ENCODE data around the gene PPFIA4. TPM values are rescaled to one million over a fixed set of nuclear protein-coding genes. Genes with fewer than 3 reads are reported as not detected.

Gene PPFIA4
- total and polyA plus RNA-seq, 9 of the 15 experiments (the other 6 are each of a cell fraction or from before 2014, with no cell fraction given), result 0.07 to 12.0 (median 0.70) TPM

- TF ChIP-seq ZNF140 (CRISPR knock-in tag; IDR thresholded peaks at IDR 0.05) (no peak), RBBP5 (IDR thresholded peaks at IDR 0.05; ENCODE audit: borderline replicate concordance, insufficient read depth, low read length, poor library complexity, severe bottlenecking) (peak; percentile 25), ZNF263 (CRISPR knock-in tag; IDR thresholded peaks at IDR 0.05; ENCODE audit: borderline replicate concordance) (0 out of 2 replicates have a peak, but pooled peaks have one; percentile 31), RNF219 (CRISPR knock-in tag; IDR thresholded peaks at IDR 0.05) (no peak), SPI1 (IDR thresholded peaks at IDR 0.05; ENCODE audit: borderline replicate concordance, low read depth, low read length) (peak; percentile 42; the same call in 1 of the 2 replicates), RAD21 (CRISPR knock-in tag; conservative IDR thresholded peaks at IDR 0.05 in 1 of 2, IDR thresholded peaks at IDR 0.05 in 1 of 2) (peak; percentile 25 to 66; a peak in 2 of 4 replicates), SMC3 (conservative IDR thresholded peaks at IDR 0.05; ENCODE audit: insufficient read depth, low read depth, low read length) (peak; percentile 33; the same call in 1 of the 2 replicates), CTCF (IDR thresholded peaks at IDR 0.05 in 2 of 3, conservative IDR thresholded peaks at IDR 0.05 in 1 of 3; ENCODE audit: insufficient read depth in 2 of 3, low read depth in 1 of 3, low read length in 3 of 3) (peak; percentile 81 to 96 (median 86)), ESRRA (IDR thresholded peaks at IDR 0.05; ENCODE audit: borderline replicate concordance, low read depth) (0 out of 2 replicates have a peak, but pooled peaks have one; percentile 72), HLTF (IDR thresholded peaks at IDR 0.05) (no peak), CBFB (CRISPR knock-in tag; IDR thresholded peaks at IDR 0.05) (0 out of 2 replicates have a peak, but pooled peaks have one; percentile 32), HSF4 (CRISPR knock-in tag; IDR thresholded peaks at IDR 0.05; ENCODE audit: borderline replicate concordance) (no peak), EGR1 (conservative IDR thresholded peaks at IDR 0.05) (peak; percentile 29; the same call in 1 of the 2 replicates)
- intact Hi-C loops (cut with micrococcal nuclease), result no loop called here
- Histone ChIP-seq H3K4me3 (no peak overlapping the region), H3K36me3 (ENCODE audit: control insufficient read depth, insufficient read depth, low read length) (no peaks in the 10 kb centered on the region), H3K9me1 (ENCODE audit: control insufficient read depth, insufficient read depth, low read length) (no peaks in the 10 kb centered on the region), H3K79me2 (ENCODE audit: control insufficient read depth, insufficient read depth, low read length) (no peaks in the 10 kb centered on the region), H3K9me3 (replicated peaks; ENCODE audit: control insufficient read depth, insufficient read depth, low read depth, low read length) (no peaks in the 10 kb centered on the region), H4K20me1 (replicated peaks; ENCODE audit: control insufficient read depth, insufficient read depth, low read length) (peaks cover 13% of the 10 kb centered on the region), H3K27me3 (ENCODE audit: control insufficient read depth in 2 of 2, insufficient read depth in 2 of 2, low read length in 2 of 2) (peaks cover 46 to 72% of the 10 kb centered on the region in 2 experiments), H3K9ac (ENCODE audit: insufficient read depth in 1 of 2, low read depth in 2 of 2, low read length in 2 of 2) (peak overlapping the region in 1 of 2 experiments; percentile 18; a peak in 1 of 4 replicates), H2AFZ (ENCODE audit: low read depth, low read length) (no peak overlapping the region), H3K4me2 (ENCODE audit: insufficient read depth, low read length) (no peak overlapping the region), H3K27ac (ENCODE audit: extremely low read depth, low read depth, low read length) (no peak overlapping the region), H3K4me1 (replicated peaks in 1 of 2; ENCODE audit: control insufficient read depth in 2 of 2, insufficient read depth in 2 of 2, low read length in 2 of 2) (peaks cover 0 to 12% of the 10 kb centered on the region in 2 experiments; a peak in 3 of 5 replicates)
- ChIA-PET POLR2A (interaction anchor here (0.6 to 3.6 kb wide), 7 partner anchors 7 to 357 kb away, joined by 3 to 12 read pairs (median 4); no protein-coding TSS in a partner anchor), CTCF (ENCODE audit: low intra/inter-chr PET ratio) (interaction anchor here (0.7 kb wide), 1 partner anchor 32 kb away, joined by 3 read pairs; no protein-coding TSS in a partner anchor)
- in situ Hi-C loops (cut with MboI), result no loop called here
- DNase-seq (ENCODE audit: extremely low read depth in 1 of 4, low spot score in 3 of 4) (peak; percentile 49 to 83 (median 80)), ATAC-seq (peak; percentile 84), FAIRE-seq (peak; percentile 57)
- no TSS peak for BruUV-seq (replicated peaks)
- 16% methylated on average over 14 of the region's 14 CpGs for WGBS (ENCODE audit: insufficient coverage, low coverage, missing lambda C conversion rate)
These were observed 58.6 kb downstream of the PPFIA4 start for GRCh38 chr1:203084588-203085527.
